Lung (tissue), 12 donors: ENCODE data around the gene HAPSTR1. TPM values are rescaled to one million over a fixed set of nuclear protein-coding genes. Genes with fewer than 3 reads are reported as not detected.
"Not testable (repeated sequence)": the region's sequence is repeated elsewhere in the genome, so short reads cannot be mapped to it uniquely, and the experiment has no call there.

ENCODE experiments used
- ATAC-seq: fragments of 200-7000 bp; cut with Tn5 transposase; one replicate; pipeline ENCODE4 v1.9.1; 2020; ENCODE audit warnings: moderate number of reproducible peaks; ENCODE audit not compliant: insufficient read depth, low FRiP score
- DNase-seq, 3 donors: peaks; one replicate each; pipeline ENCODE4 v3.0.0-alpha.2; 2013 to 2017
- H3K27ac ChIP-seq, 2 donors: one replicate each; pipeline ENCODE4 v1.5.1; 2013; ENCODE audit warnings: mild to moderate bottlenecking in 2 of 2, moderate library complexity in 2 of 2, control low read depth in 1 of 2, inconsistent platforms in 1 of 2, low read depth in 1 of 2, low read length in 1 of 2
- H3K27me3 ChIP-seq, 3 donors: one replicate each; pipeline ENCODE4 v1.5.1; 2013; ENCODE audit warnings: low read length in 2 of 3; ENCODE audit not compliant: control insufficient read depth in 3 of 3, insufficient read depth in 3 of 3
- H3K36me3 ChIP-seq, 4 donors: one replicate each; pipeline ENCODE4 v1.5.1; 2013; ENCODE audit warnings: low read length in 4 of 4, mild to moderate bottlenecking in 1 of 4, moderate library complexity in 1 of 4; ENCODE audit not compliant: control insufficient read depth in 4 of 4, insufficient read depth in 4 of 4
- H3K4me1 ChIP-seq, 5 donors: one replicate each; pipeline ENCODE4 v1.5.1; 2013; ENCODE audit warnings: low read length in 5 of 5, mild to moderate bottlenecking in 2 of 5, moderate library complexity in 1 of 5; ENCODE audit not compliant: control insufficient read depth in 5 of 5, insufficient read depth in 5 of 5
- H3K4me3 ChIP-seq: one replicate; pipeline ENCODE4 v1.5.1; 2013; ENCODE audit warnings: mild to moderate bottlenecking, control low read depth, moderate library complexity
- H3K9ac ChIP-seq, 2 donors: one replicate each; pipeline ENCODE4 v1.5.1; 2013; ENCODE audit warnings: low read length in 2 of 2, control low read depth in 1 of 2; ENCODE audit not compliant: insufficient read depth in 1 of 2
- H3K9me3 ChIP-seq, 4 donors: one replicate each; pipeline ENCODE4 v1.5.1; 2013; ENCODE audit warnings: low read length in 3 of 4, mild to moderate bottlenecking in 1 of 4, moderate library complexity in 1 of 4; ENCODE audit not compliant: control insufficient read depth in 4 of 4, insufficient read depth in 3 of 4
- WGBS, 2 donors: extraction: QIAGEN DNeasy Blood & Tissue Kit; methylation state at CpG; one replicate each; pipeline ENCODE4 v1.1.7; 2013; 5-methylcytosine and 5-hydroxymethylcytosine counted together
- polyA plus RNA-seq, 2 donors: library from polyadenylated mRNA; stranded (reverse); fragments of 200-250 nt; gene quantifications; one replicate each; pipeline ENCODE4 v1.2.1, GENCODE V29; 2013
- total RNA-seq, 2 donors: library from RNA; depleted of rRNA in 1 of 2; stranded (reverse); fragments of >200 nt in 1 of 2; gene quantifications; one replicate each; pipeline ENCODE4 v1.2.1, GENCODE V29; 2014 to 2021
- TF ChIP-seq, protein P1 (sequence below): IDR thresholded peaks from 2 replicates; pipeline ENCODE4 v1.5.1; 2012; ENCODE audit warnings: mild to moderate bottlenecking; ENCODE audit errors: control extremely low read depth, extremely low read depth
- donor health status: control.
- donor health status: control.
- donor health status: Bipolar disorder and iron deficiency.
- donor health status: healthy.
- donor health status: DM: yes; HTN: yes; CAD: no.

The HAPSTR1 gene
- total and polyA plus RNA-seq, 4 donors = 10.1 to 81.7 (median 40.6) TPM

DNA sequence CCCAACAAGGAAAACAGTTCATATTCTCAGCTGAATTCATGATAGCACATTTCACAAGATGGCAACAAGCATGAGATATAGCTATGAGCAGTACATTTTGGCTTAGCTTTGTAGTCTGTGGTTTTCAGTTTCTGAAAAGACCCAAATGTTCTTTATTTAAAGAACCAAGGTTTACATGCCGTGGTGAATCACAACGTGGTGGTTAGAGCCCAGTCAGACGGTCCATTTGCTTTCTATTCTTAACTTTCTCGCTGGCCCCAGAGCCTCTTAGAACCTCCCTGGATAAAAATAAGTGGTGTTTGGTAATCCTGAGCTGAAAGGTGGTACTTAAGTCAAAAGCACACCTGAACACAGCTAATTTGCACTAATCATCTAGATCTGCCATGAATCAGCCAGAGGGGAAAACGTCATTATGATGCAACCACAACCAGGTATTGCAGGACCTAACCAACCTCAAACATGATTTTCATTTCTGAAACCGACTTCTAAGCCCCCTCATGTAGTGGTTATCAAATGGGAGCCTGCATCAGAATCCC is 18.6 kb upstream of the HAPSTR1 start:
- 49 to 58% methylated on average over 6 of the region's 6 CpGs for WGBS, 2 donors
- Histone ChIP-seq H3K9ac (no peak overlapping the region), H3K27ac (no peak overlapping the region), H3K27me3 (no peaks in the 10 kb centered on the region), H3K36me3 (no peaks in the 10 kb centered on the region), H3K9me3 (no peaks in the 10 kb centered on the region), H3K4me1 (peaks cover 0 to 2% (median 0%) of the 10 kb centered on the region in 5 donors), H3K4me3 (no peak overlapping the region)
- TF ChIP-seq, protein P1, sequence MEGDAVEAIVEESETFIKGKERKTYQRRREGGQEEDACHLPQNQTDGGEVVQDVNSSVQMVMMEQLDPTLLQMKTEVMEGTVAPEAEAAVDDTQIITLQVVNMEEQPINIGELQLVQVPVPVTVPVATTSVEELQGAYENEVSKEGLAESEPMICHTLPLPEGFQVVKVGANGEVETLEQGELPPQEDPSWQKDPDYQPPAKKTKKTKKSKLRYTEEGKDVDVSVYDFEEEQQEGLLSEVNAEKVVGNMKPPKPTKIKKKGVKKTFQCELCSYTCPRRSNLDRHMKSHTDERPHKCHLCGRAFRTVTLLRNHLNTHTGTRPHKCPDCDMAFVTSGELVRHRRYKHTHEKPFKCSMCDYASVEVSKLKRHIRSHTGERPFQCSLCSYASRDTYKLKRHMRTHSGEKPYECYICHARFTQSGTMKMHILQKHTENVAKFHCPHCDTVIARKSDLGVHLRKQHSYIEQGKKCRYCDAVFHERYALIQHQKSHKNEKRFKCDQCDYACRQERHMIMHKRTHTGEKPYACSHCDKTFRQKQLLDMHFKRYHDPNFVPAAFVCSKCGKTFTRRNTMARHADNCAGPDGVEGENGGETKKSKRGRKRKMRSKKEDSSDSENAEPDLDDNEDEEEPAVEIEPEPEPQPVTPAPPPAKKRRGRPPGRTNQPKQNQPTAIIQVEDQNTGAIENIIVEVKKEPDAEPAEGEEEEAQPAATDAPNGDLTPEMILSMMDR = no peak
- ATAC-seq (no peak), DNase-seq (no peak)

DNA sequence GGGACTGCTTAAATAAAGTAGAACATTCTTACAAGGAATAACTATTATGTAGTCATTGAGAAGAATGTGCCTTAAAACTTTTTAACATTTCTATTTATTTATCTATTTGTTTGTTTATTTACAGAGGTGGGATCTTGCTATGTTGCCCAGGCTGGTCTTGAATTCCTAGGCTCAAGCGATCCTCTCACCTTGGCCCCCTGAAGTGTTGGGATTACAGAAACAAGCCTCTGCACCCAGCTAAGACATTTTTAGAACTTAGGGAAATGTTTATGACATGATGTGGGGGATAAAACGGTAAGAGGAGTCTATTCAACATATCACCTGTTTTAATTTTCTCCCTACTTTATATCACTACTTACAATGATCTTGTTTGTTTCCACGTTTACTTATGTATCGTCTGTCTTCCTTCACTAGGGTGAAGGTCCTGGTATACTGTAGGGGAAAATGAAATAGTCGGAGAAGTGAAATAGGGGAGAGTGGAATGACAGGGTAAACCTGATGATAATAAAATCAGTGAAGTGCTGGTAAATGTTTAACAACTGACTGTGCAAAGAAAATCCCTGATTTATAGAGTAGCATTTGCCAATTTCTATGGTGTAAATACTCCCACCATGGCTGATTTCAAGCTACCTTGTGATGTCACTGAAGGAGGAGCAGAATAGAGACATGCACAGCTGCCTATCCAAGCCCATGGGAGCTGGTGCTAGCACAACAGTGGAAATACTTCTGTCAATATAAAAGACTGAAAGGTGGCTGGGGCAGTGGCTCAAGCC is 16.0 kb upstream of the HAPSTR1 start:
- no peak for ATAC-seq
- 85 to 90% methylated on average over 5 of the region's 5 CpGs for WGBS, 2 donors
- DNase-seq = no peak
- Histone ChIP-seq H3K9me3 (no peaks in the 10 kb centered on the region), H3K27me3 (no peaks in the 10 kb centered on the region), H3K4me1 (peaks cover 0 to 2% (median 0%) of the 10 kb centered on the region in 5 donors), H3K4me3 (no peak overlapping the region), H3K27ac (no peak overlapping the region), H3K36me3 (no peaks in the 10 kb centered on the region), H3K9ac (no peak overlapping the region)
- TF ChIP-seq, protein P1 = no peak

DNA sequence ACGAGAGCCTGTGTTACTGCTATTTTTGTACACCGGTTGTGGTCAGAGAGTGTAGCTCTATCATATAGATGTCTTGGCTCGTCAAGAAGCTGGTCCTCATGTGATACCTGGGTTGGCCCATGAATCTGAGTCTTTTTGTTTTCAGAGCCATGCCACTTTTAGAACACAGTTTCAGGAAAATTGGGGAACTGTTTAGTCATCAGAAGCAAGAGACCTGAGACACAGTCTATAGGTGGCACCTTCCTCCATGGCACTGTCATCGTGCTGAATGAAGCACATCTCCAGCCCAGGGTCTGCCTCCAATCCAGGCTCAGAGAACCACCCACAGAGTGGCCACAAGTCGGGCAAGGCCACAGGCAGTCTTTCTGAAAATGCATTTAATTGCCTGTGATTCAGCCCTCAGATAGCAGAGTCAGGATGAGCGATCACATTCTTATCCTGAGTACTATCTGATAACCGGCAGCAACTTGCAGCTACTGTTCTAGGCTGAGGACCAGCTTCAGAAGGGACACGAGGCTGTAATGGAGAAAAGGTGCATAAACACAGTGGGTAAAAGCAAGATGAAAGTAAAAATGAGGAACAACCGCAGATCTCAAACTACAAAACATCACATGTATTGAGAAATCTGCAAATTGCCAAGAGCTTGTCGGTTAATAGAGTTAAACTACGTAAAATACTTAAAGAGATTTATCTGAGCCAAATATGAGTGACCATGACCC is 14.2 kb upstream of the HAPSTR1 start:
- 67 to 77% methylated on average over 11 of the region's 11 CpGs for WGBS, 2 donors
- Histone ChIP-seq H3K36me3 (no peaks in the 10 kb centered on the region), H3K9me3 (no peaks in the 10 kb centered on the region), H3K27me3 (no peaks in the 10 kb centered on the region), H3K9ac (no peak overlapping the region), H3K4me1 (peaks cover 0 to 2% (median 0%) of the 10 kb centered on the region in 5 donors), H3K27ac (no peak overlapping the region), H3K4me3 (no peak overlapping the region)
- TF ChIP-seq, protein P1 = no peak
- ATAC-seq (no peak), DNase-seq (no peak)

DNA sequence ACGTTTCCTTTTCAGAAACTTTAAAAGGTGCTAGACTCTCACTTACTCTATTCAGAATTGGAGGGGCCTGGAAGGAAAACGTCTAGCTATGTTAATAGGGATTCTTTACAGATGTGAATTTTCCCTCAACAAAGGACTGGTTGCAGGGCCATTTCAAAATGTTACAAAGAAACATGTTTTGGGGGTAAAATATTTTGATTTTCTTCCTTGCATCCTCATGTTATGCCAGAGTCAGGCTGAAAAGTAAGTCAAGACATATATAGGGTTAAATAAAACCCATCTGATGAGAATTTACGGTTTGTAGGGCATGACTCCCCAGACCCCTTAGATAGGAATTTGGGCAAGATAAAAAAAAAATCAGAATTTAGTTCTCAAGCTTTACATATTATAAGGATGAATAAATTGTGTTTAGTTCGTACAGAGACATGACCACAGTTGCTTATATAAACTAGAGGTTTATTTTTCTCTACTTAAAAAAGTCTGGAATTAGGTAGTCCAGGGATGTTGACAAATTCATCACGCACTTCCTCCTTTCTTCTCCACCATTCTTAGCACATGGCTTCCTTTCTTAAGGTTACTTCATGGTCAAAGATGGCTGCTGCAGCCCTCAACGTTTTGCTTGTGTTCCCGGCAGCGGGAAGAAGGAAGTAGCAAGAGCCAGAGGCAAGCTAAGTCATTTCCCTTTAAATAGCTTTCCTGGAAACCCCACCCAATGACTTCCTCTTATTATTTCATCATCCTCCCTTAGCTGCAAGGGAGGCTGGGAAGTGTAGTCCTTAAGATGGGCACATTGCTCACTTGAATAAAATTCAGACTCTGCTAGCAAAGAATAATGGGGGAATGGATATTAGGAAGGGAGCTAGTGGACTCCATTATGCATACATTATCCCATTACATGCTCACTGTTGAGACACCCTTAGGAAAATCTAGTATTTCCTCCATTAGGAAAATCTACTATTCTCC is 12.7 kb upstream of the HAPSTR1 start:
- ATAC-seq = peak; percentile 79
- not testable (repeated sequence) for H3K27ac ChIP-seq, H3K9me3 ChIP-seq, H3K36me3 ChIP-seq, H3K4me1 ChIP-seq, H3K9ac ChIP-seq, H3K4me3 ChIP-seq, H3K27me3 ChIP-seq
- 52% methylated on average over 8 of the region's 8 CpGs for WGBS, 2 donors
- DNase-seq = peak in 2 of 3 donors; percentile 48 to 54
